Esophagus squamous epithelium (tissue), 4 donors: ENCODE results near the gene GYS1.

Experiments used
- CTCF ChIP-seq, 6 experiments: fragments of 450-650 bp in 4 of 6; fragments of 200-600 bp in 2 of 6; sonication (generic) in 2 of 6; IDR thresholded peaks; one replicate each; pipeline ENCODE4 v1.5.1; 2016 to 2019; ENCODE audit warnings: antibody characterized with exemption in 6 of 6, mild to moderate bottlenecking in 4 of 6, moderate library complexity in 4 of 6
- POLR2A ChIP-seq, 4 donors: fragments of 450-650 bp; IDR thresholded peaks; one replicate each; pipeline ENCODE4 v1.6.1; 2017; ENCODE audit warnings: antibody characterized with exemption in 4 of 4, mild to moderate bottlenecking in 4 of 4, moderate library complexity in 3 of 4

- TF ChIP-seq POLR2A (IDR thresholded peaks at IDR 0.05) (no peak), CTCF (IDR thresholded peaks at IDR 0.05) (no peak)
Observed at GRCh38 chr19:48962849-48963165, 30.3 kb downstream of the GYS1 start.
